Vagina (tissue), 2 donors: ENCODE results near the gene NDUFV3.

ENCODE experiments used
- CTCF ChIP-seq, 3 experiments: fragments of 450-650 bp in 2 of 3; fragments of 200-600 bp in 1 of 3; sonication (generic) in 1 of 3; IDR thresholded peaks; one replicate each; pipeline ENCODE4 v1.5.1; 2017 to 2019; ENCODE audit warnings: antibody characterized with exemption in 3 of 3, mild to moderate bottlenecking in 2 of 3, moderate library complexity in 2 of 3
- POLR2A ChIP-seq, 2 donors: fragments of 450-650 bp; IDR thresholded peaks; one replicate each; pipeline ENCODE4 v1.6.1; 2017; ENCODE audit warnings: antibody characterized with exemption in 2 of 2, mild to moderate bottlenecking in 2 of 2, moderate library complexity in 2 of 2
- POLR2AphosphoS5 ChIP-seq, 2 donors: sonication (generic); formaldehyde crosslinking; IDR thresholded peaks; one replicate each; pipeline ENCODE4 v1.9.0; 2017; ENCODE audit warnings: antibody characterized with exemption in 2 of 2, mild to moderate bottlenecking in 2 of 2, low read depth in 1 of 2; ENCODE audit not compliant: insufficient read depth in 1 of 2

DNA sequence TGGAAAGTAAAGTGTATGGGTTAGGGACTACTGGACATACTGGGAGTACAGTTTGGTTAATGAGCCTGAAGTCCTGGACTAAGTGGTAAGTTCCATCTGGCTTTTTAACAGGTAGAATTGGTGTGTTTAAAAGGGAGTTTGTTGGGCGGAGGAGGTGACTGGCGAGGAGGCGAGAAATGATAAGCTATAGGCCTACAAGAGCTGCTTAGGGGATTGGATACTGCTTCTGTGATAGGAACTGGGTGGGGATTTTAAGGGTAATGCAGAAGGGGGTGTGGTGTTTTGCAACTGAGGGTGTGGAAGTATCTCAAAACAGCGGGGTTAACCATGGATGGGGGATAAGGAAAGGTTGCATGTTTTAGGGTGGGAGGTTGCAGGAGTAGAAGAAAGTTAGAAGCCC, 28.8 kb downstream of the NDUFV3 start:
- TF ChIP-seq POLR2AphosphoS5 (IDR thresholded peaks at IDR 0.05; ENCODE audit: insufficient read depth in 1 of 2, low read depth in 1 of 2) (no peak), POLR2A (IDR thresholded peaks at IDR 0.05) (no peak), CTCF (IDR thresholded peaks at IDR 0.05) (no peak)
